Hematopoietic multipotent progenitor cell treated with erythropoietin and hydrocortisone succinate and interleukin-3 and kit ligand, for 8 days (in vitro differentiated cells): ENCODE data around the gene EMC9.

ENCODE experiments used
- DNase-seq: peaks from one replicate; pipeline ENCODE4 v3.0.0-alpha.2; 2015

Gene EMC9

DNA sequence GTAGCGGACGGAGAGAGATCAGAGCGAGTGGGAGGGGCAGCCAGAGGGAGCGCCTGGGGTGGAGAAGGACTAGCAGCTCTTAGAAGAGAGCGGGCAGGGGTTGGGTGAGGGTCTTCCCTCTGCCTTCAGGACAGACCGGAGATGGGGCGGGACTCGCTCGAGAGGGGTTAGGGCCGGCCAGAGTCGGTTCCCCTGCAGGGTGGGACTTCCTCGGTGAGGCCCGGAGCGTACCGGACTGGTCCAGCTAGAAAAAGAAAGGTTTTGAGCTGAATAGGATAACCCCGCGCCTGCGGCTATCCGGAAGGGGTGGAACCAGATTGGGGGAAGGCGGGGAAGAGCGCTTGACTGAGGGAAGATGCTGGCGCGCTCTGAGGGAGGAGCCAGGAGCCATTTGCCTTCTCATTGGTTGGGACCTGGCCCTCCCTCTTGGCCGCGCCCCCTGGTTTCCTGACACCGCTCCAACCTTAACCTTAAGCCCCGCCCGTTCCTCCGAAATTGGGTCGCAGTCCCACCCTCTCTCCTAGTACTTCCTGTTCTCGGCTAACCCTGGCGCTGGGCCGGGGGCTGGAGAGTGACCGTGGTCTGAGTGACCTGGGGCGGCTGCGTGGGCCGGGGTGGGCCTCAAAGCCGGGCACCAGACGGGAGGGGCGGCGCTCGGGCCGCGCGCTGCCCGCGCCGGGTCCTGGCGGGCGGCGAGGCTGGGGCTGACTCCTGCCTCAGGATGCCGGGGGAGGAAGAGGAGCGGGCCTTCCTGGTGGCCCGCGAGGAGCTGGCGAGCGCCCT lies 5.8 kb upstream of the EMC9 start, which contains the start of gene RNF31:
RNF31 (plus strand) TSS at position 521 of the 783 bp plus-strand sequence; CDS start at position 722, 201 bp downstream.
- DNase-seq, result peak; percentile 99

DNA sequence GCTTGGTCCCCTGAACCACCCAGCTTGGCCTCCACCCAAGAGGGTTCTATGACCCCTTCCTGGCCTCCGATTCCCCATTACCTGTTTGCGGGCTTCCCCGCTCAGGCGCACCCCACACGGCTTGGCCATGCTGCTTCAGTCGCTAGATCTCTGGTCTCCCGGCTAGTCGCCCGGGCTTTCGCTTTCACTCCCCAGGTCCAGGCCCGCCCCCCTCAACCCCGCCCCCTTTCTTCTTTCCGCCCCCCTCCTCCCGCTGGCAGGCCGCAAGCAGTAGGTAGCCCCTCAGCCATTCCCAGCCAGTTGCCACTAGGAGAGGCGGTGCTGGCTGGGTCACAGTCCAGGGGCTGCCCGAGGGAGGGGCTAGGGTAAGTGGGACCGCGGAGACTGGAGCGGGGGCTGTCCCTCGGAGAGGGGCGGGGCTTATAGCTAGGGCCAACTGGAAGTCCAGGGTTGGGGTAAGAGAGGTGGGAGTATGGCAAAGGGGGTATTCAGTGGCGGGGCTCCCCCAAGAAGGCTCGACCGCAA lies 5.1 kb upstream of the EMC9 start, which contains the start of gene PSME2:
PSME2 (minus strand) TSS at position 158 of the 525 bp plus-strand sequence; CDS start at position 129, 29 bp downstream.
- peak; percentile 94 for DNase-seq

DNA sequence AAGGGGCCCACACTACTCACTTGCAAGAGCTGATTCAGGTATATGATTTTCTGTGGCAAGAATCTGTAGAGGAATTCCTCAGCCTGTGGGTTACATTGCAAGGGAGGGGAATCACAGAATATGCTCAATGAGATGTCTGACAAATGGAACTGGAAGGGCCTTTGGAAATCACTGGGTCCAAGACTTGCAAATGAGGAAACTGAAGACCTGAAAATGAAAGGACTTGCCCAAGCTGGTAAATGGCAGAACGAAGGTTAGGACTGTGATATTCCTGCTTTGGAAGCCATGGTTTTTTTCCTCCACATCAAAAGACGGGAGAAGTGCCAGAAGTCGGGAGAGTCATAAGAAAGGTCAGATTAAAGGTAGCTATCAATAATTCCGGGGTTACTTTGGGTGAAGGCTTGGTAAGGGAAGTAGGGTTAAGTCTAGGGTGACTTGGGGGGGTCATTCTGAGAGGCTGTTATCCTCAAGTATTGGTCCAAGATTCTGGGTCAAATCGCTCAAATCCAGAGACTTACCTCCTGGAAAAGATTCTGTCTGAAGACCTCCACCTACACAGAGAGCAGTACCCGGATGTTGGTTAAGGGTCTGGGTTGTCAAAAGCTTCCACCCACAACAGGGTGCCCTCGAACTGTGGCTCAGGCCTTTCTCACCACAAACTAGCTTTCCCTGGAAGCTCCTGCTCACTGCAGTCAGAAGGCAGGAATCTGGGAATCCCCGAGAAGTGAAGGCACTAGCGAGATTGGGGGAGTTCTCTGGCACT lies 4.5 kb upstream of the EMC9 start:
- no peak for DNase-seq

DNA sequence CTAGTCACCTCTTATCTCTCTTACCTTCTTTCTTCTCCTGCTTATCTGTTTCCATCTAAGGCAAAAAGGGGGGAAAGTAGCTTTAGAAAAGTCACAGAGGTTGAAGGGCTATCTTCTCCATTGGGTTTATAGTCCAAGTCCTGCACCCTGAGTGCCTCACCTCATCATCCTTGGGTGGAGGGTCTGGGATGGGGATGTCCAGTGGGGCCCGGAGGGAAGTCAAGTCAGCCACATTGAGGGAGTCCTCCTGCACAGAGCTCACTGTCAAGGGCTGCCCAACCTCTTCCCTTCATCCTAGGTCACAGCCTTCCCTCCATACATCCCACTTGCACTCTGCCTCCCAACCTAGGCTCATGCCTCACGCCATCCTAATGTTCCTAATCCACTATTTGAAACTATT lies 3.8 kb upstream of the EMC9 start:
- DNase-seq, result no peak

DNA sequence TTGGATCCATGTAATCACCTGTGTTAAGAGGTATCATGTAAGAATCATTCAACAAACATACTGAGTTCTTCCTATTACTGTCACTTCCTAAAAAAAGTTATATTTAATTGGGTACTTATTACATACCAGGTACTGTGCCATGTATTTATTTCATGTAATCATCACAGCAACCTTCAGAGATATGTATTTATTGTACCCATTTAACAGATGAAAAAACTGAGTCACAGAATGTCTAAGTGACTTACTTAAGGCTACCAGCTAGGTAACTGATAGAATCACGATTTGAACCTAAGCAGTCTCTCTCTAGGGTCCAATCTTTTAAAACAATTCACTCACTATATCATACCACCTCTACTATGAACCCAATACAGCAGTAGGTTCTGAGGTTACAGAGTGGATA lies 3.1 kb upstream of the EMC9 start:
- DNase-seq, result no peak

DNA sequence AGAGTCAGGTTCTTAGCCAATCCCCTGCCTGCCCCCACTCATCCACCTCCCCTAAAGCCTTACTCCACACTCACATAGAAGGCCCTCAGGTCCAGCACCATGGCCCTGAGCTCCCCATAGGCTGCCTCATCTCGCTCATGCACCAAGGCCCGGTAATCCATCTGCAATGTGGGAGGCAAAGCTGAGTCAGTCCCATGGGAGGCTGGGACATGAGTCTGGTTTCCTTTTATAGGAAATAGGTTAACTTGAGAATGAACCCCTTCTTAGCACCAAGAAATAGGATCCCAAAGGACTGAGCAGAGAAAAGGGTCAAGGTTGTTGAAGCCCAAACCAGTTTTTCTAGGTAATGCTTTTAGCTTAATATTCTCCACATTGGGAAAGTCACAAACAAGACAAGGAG lies 2.1 kb upstream of the EMC9 start:
- no peak for DNase-seq

DNA sequence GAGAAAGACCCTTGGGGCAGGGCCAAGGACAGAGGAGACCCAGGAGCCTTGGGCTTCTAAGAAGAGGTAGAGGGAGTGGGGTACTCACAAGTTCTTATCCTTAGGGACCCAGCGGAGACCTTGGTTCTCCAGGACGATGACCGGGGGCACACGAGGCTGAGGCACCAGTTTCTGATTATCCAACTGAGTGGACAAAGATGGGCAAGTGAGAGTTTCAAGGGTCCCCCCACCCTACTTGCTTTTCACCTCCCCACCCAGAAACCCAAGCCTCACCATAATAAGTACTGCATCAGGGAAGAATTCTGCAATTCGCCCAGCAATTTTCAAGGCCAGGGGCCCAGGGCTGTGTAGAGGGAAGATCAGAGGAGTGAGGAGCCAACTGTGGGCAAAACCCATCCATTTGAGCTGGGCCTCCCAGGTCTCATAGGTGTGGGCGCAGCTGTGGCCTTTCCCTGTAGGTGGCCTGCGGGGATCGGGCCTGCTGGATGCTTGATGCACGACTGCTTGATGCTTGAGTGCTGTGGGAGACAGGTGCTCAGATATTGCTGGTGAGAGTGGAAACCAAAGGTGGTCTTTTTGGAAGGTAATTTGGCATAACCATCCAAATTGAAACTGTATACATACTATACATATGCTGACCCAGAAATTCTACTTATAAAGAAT lies 2.0 kb downstream of the EMC9 start:
- DNase-seq, result no peak

DNA sequence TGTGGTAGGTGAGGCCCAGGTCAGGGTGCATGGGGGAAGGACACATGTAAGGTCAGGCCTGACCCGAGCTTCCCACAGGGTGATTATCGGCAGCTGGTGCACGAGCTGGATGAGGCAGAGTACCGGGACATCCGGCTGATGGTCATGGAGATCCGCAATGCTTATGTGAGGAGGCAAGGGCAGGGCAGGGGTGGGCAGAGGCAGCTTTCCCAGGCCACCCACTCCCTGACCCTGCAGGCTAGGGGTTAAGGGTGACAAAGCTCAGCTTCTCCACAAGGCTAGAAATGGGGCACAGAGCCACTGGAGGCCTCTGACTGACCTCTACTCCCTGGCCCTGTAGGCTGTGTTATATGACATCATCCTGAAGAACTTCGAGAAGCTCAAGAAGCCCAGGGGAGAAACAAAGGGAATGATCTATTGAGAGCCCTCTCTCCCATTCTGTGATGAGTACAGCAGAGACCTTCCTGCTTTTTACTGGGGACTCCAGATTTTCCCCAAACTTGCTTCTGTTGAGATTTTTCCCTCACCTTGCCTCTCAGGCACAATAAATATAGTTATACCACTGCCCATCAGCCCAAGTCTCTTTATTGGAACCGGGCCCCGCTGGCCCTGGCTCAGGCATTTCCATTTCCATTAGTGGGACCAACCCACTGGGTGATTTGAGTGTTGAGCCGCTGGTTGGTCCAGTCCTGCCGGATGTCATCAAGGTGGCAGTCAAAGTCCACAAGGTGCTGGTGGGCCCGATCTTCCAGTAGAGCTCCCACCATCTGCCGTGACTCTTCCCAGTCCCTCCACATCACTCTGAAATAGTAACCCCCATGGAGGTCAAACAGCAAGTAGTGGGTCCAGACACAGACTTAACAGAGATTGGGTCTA lies 2.8 kb downstream of the EMC9 start:
- no peak for DNase-seq

DNA sequence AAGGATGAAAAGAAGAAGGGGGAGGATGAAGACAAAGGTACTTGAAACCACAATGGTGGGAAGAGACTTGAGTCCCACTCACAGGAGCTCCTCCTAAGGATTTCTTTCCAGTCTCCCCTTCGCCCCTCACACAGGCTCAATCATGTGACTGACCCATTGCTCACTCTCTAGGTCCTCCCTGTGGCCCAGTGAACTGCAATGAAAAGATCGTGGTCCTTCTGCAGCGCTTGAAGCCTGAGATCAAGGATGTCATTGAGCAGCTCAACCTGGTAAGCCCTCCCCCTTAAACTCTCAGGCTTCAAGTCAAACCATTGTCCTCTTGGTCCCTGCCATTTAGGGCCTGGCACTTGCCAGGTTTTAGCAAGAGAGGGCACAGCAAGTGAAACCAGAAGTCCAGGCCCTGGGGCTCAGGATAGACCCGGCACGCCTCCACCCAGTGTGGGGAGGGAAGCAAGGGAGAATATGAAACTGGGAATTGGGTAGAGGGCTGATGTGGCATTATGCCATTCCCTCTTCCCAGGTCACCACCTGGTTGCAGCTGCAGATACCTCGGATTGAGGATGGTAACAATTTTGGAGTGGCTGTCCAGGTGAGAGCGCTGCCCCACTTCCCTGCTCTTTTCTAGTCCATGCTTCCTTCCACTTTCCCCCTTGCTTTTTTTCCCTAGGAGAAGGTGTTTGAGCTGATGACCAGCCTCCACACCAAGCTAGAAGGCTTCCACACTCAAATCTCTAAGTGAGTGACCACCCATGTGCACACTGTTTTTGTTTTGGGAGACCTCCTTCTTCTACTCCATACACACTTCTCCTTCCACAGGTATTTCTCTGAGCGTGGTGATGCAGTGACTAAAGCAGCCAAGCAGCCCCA lies 3.6 kb downstream of the EMC9 start:
- no peak for DNase-seq

DNA sequence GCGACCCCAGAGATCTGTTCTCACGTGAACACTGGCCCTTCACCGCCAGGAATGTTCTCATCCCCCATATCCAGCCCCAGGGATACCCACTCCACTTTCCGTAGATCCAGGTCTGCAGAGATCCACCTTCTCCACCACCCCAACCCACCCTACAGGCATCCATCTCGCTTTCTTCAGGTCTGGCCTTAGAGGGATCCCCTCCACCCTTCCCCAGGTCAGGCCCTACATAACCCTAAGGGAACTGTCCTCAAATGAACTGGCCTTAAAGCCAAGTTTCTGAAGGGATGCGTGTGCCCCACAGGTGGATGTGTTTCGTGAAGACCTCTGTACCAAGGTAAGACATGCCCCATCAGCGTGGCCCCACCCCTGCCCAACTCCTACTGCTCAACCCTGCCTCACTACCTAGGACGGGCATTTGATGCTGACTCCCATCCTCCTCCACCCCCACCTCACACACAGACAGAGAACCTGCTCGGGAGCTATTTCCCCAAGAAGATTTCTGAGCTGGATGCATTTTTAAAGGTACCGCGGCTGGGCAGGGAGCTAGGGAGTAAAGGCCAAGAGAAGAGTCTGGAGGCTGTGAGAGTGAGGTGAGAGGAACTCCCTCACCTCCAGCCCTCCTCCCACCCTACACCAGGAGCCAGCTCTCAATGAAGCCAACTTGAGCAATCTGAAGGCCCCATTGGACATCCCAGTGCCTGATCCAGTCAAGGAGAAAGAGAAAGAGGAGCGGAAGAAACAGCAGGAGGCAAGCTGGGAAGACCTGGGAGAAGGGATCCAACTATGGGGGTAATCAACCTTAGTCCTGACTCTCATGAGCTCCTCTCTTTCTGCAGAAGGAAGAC lies 4.5 kb downstream of the EMC9 start:
- DNase-seq, result no peak

DNA sequence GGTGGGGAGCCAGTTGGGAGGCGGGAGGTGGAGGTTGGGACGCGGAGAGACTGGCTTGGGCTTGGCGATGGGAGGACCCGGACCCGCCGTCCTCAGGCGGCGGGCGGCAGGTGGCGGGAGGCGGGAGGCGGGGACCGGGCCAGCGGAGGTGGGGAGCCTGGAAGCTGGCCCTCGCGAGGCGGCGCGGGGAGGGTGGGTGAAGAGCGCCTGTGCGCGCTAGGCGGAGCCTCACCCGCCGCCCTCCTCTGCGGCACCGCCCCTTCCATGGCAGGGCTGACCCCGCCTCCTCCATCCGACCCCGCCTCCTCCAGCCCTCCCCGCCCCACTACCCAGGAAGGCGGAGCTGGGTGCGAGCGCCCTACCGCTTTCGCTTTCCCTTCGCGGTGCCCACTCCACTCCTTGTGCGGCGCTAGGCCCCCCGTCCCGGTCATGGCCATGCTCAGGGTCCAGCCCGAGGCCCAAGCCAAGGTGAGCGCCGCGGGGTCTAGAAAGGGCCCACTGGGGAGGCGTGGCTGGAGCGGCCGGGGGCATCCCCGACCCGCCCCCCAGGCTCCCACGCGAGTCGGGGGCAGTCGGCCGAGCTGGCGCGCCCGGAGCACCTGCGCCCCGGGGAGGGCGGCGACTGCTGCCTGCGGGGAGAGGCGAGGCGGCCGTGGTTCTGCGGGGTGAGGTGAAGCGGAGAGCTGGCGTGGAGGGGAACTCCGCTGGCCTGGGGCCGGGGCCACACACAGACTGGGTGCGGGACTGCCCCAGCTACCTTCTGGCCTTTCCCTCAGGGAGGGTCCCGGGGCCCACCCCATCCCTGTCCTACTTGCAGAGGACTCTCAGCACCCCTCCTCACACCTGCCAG lies 5.3 kb downstream of the EMC9 start, which contains the start of gene PSME1:
PSME1 (plus strand) TSS at position 361 of the 850 bp plus-strand sequence; CDS start at position 430, 69 bp downstream.
- peak; percentile 90 for DNase-seq

DNA sequence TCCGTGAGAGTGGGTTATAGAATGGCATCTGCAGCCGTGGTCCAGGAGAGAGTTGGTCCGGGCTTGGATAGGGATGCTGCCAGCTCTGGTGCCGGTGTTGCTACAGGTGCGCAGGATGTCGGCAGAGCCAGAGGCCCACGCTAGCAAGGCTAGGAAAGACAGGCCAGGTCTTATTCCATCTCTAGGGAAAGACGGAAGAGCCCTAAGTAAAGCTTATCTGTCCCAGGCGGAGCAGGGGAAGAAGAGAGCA lies 5.9 kb downstream of the EMC9 start:
- DNase-seq, result no peak

DNA sequence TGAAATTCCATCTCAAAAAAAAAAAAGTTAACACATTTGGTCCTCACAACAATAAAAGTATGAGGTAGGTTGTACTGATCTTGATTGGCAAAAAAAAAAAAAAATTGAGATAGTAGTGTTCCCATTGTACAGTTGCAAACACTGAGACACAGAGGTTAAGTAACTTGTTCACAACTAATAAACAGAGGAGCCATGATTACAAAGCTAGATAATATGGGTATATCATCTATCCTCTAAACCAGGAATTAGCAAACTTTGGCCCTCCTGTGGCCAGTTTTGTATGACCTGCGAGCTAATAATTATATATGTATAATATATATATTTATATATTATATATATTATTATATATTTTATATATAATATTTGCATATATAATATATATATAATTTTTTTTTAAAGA lies 7.7 kb downstream of the EMC9 start:
- peak; percentile 56 for DNase-seq

DNA sequence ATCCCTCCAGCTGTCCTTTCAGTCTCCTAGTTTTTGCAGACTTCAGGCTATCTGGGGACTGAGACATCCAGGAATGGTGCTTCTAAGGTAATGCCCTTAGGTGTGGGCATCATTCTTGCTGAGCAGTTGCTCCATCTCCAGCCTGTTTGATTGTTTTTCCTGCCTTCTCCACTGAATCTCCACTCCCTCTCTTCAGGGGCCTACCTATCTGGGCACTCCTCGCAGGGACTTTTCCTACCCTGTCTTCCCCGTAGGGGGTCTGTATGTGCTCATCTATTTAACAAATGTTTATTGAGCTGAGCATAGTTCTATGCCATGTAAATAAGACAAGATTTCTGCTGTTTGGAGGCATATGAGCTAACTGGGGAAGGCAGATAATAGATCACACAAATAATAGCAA lies 8.4 kb downstream of the EMC9 start:
- no peak for DNase-seq

DNA sequence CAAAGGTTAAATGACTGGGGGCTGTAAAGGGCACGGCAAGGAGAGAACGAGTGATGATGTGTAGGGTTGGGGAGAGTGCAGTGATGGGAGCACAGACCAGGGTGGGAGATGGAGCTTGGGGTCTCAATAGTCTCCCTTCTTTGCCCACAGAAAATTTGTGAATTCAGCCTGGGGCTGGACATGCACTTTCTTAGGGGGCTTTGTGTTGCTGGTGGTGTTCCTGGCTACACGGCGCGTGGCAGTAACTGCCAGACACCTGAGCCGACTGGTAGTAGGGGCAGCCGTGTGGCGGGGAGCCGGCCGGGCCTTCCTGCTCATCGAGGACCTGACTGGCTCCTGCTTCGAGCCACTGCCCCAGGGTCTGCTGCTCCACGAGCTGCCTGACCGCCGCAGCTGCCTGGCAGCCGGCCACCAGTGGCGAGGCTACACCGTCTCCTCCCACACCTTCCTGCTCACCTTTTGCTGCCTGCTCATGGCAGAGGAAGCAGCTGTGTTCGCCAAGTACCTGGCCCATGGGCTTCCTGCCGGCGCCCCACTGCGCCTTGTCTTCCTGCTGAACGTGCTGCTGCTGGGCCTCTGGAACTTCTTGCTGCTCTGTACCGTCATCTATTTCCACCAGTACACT lies 9.2 kb downstream of the EMC9 start:
- DNase-seq, result no peak

DNA sequence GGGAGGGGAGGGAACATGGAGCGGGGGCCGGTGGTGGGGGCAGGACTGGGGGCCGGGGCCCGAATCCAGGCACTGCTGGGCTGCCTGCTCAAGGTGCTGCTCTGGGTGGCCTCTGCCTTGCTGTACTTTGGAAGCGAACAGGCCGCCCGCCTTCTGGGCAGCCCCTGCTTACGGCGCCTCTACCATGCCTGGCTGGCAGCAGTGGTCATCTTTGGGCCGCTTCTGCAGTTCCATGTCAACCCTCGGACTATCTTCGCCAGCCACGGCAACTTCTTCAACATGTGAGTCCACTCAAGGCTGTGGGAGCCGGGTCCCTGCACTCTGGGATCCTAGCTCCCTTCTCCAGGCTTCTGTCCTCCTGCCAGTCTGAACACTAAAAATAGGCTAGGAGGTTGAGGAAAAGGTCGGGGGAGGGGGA lies 9.8 kb downstream of the EMC9 start:
- DNase-seq, result no peak

DNA sequence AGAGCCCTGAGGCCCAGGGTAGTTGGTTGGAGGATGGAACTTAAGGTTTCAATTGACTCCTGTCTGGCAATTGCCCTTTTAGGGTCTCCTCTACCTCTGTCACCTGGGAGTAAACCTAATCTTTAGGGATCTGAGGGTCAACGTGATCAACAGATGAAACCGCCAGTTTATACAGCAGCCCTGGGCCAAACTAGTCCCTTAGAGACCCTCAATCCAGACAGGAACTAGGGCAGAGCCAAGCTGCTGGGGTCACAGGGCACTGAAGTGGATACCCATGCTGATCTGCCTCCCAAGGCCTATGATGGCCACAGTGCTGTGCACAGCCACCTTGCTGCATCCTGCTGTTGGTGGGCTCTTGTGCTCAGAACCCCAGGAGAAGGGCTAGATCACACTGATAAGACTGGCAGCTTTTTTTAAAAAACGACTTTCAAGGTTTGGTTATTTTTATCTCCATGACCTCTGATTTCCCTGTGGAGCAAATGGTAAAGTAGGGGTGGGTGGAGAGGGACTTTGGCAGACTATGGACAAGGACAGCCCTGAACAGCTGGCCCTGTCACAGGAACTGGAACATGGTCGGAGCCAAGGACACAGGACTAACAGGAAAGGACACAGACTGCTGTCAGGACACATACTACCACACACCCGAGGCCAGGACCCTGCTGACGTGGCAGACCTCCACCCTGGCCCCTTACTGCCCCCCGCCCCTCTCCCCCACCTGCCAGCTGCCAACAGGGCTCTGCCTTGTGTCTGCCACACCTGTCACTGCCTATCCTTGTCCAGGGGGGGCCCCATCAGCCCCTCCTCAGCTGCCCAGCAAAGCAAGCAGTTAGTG lies 10.5 kb downstream of the EMC9 start:
- no peak for DNase-seq

DNA sequence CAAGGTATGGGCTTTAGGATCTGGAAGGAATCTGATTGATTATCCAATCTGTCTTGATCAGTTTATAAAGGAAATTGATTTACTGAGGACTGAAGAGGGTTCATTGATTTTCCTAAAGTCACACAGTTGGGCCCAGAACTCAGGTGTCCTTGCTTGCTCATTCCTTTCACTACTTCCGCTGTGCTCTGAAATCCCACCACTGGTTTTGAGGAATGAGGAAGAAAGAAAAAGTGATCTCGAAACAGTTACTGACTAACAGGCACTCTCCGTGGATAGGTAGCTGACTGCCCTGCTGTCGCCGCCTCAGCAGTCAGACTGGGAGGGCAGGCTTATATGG lies 11.0 kb downstream of the EMC9 start, which contains the start of gene FITM1:
FITM1 (plus strand) TSS at position 280 of the 337 bp plus-strand sequence. CDS start 905 bp downstream, outside the sequence.
- no peak for DNase-seq
